Duodenal mucosa (tissue), 2 donors: ENCODE measurements around the gene PCK2.

ENCODE experiments used
- H3K27ac ChIP-seq: one replicate; pipeline ENCODE4 v1.7.0; 2013; ENCODE audit warnings: low read depth, low read length
- H3K27me3 ChIP-seq, 2 donors: one replicate each; pipeline ENCODE4 v1.7.0; 2013; ENCODE audit warnings: low read length in 2 of 2, control low read depth in 1 of 2; ENCODE audit not compliant: insufficient read depth in 2 of 2, control insufficient read depth in 1 of 2
- H3K36me3 ChIP-seq, 2 donors: one replicate each; pipeline ENCODE4 v1.7.0; 2013; ENCODE audit warnings: low read length in 2 of 2, control low read depth in 1 of 2; ENCODE audit not compliant: insufficient read depth in 2 of 2, control insufficient read depth in 1 of 2
- H3K4me1 ChIP-seq, 2 donors: one replicate each; pipeline ENCODE4 v1.7.0; 2013; ENCODE audit warnings: low read length in 2 of 2, control low read depth in 1 of 2; ENCODE audit not compliant: insufficient read depth in 2 of 2, control insufficient read depth in 1 of 2
- H3K4me3 ChIP-seq, 2 donors: one replicate each; pipeline ENCODE4 v1.7.0; 2013; ENCODE audit warnings: low read length in 2 of 2, low read depth in 1 of 2
- H3K9ac ChIP-seq, 2 donors: one replicate each; pipeline ENCODE4 v1.7.0; 2013; ENCODE audit warnings: low read length in 2 of 2, low read depth in 1 of 2
- H3K9me3 ChIP-seq, 2 donors: one replicate each; pipeline ENCODE4 v1.7.0; 2013; ENCODE audit warnings: low read length in 2 of 2, control low read depth in 1 of 2; ENCODE audit not compliant: control insufficient read depth in 1 of 2

PCK2 gene

GRCh38 chr14:24130380-24130716, 36.2 kb downstream of the PCK2 start, which contains the start of gene FITM1:
FITM1 (plus strand) TSS chr14:24130659; CDS start chr14:24131564, 905 bp downstream.
- peaks cover 4 to 16% of the 10 kb centered on the region in 2 donors for H3K4me1 ChIP-seq
- no peak within 1 kb of the TSS for H3K9ac ChIP-seq
- H3K4me3 ChIP-seq, result no peak within 1 kb of the TSS
- no peak within 1 kb of the TSS for H3K27ac ChIP-seq
- no peaks in the 10 kb centered on the region for H3K27me3 ChIP-seq
- H3K9me3 ChIP-seq, result no peaks in the 10 kb centered on the region
- no peaks in the 10 kb centered on the region for H3K36me3 ChIP-seq

DNA sequence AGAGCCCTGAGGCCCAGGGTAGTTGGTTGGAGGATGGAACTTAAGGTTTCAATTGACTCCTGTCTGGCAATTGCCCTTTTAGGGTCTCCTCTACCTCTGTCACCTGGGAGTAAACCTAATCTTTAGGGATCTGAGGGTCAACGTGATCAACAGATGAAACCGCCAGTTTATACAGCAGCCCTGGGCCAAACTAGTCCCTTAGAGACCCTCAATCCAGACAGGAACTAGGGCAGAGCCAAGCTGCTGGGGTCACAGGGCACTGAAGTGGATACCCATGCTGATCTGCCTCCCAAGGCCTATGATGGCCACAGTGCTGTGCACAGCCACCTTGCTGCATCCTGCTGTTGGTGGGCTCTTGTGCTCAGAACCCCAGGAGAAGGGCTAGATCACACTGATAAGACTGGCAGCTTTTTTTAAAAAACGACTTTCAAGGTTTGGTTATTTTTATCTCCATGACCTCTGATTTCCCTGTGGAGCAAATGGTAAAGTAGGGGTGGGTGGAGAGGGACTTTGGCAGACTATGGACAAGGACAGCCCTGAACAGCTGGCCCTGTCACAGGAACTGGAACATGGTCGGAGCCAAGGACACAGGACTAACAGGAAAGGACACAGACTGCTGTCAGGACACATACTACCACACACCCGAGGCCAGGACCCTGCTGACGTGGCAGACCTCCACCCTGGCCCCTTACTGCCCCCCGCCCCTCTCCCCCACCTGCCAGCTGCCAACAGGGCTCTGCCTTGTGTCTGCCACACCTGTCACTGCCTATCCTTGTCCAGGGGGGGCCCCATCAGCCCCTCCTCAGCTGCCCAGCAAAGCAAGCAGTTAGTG, 36.8 kb downstream of the PCK2 start:
- no peaks in the 10 kb centered on the region for H3K27me3 ChIP-seq
- no peaks in the 10 kb centered on the region for H3K9me3 ChIP-seq
- no peak overlapping the region for H3K4me3 ChIP-seq
- peaks cover 7 to 19% of the 10 kb centered on the region in 2 donors for H3K4me1 ChIP-seq
- no peak overlapping the region for H3K27ac ChIP-seq
- no peaks in the 10 kb centered on the region for H3K36me3 ChIP-seq
- no peak overlapping the region for H3K9ac ChIP-seq

GRCh38 chr14:24131549-24131966, 37.4 kb downstream of the PCK2 start:
- no peak overlapping the region for H3K9ac ChIP-seq
- H3K27me3 ChIP-seq, result no peaks in the 10 kb centered on the region
- no peaks in the 10 kb centered on the region for H3K36me3 ChIP-seq
- no peak overlapping the region for H3K4me3 ChIP-seq
- no peak overlapping the region for H3K27ac ChIP-seq
- peaks cover 8 to 21% of the 10 kb centered on the region in 2 donors for H3K4me1 ChIP-seq
- no peaks in the 10 kb centered on the region for H3K9me3 ChIP-seq

DNA sequence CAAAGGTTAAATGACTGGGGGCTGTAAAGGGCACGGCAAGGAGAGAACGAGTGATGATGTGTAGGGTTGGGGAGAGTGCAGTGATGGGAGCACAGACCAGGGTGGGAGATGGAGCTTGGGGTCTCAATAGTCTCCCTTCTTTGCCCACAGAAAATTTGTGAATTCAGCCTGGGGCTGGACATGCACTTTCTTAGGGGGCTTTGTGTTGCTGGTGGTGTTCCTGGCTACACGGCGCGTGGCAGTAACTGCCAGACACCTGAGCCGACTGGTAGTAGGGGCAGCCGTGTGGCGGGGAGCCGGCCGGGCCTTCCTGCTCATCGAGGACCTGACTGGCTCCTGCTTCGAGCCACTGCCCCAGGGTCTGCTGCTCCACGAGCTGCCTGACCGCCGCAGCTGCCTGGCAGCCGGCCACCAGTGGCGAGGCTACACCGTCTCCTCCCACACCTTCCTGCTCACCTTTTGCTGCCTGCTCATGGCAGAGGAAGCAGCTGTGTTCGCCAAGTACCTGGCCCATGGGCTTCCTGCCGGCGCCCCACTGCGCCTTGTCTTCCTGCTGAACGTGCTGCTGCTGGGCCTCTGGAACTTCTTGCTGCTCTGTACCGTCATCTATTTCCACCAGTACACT, 38.1 kb downstream of the PCK2 start:
- Histone ChIP-seq H3K36me3 (peaks cover 0 to under 1% of the 10 kb centered on the region in 2 donors), H3K4me3 (no peak overlapping the region), H3K9me3 (no peaks in the 10 kb centered on the region), H3K27ac (no peak overlapping the region), H3K27me3 (no peaks in the 10 kb centered on the region), H3K4me1 (peaks cover 14 to 27% of the 10 kb centered on the region in 2 donors), H3K9ac (no peak overlapping the region)

DNA sequence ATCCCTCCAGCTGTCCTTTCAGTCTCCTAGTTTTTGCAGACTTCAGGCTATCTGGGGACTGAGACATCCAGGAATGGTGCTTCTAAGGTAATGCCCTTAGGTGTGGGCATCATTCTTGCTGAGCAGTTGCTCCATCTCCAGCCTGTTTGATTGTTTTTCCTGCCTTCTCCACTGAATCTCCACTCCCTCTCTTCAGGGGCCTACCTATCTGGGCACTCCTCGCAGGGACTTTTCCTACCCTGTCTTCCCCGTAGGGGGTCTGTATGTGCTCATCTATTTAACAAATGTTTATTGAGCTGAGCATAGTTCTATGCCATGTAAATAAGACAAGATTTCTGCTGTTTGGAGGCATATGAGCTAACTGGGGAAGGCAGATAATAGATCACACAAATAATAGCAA, 38.9 kb downstream of the PCK2 start:
- H3K9ac ChIP-seq, result no peak overlapping the region
- no peak overlapping the region for H3K27ac ChIP-seq
- no peaks in the 10 kb centered on the region for H3K9me3 ChIP-seq
- H3K4me3 ChIP-seq, result no peak overlapping the region
- H3K4me1 ChIP-seq, result peaks cover 22 to 35% of the 10 kb centered on the region in 2 donors
- H3K36me3 ChIP-seq, result peaks cover 7 to 8% of the 10 kb centered on the region in 2 donors
- H3K27me3 ChIP-seq, result no peaks in the 10 kb centered on the region

- no peaks in the 10 kb centered on the region for H3K27me3 ChIP-seq
- peaks cover 30 to 43% of the 10 kb centered on the region in 2 donors for H3K4me1 ChIP-seq
- peaks cover 15% of the 10 kb centered on the region in 2 donors for H3K36me3 ChIP-seq
- H3K9me3 ChIP-seq, result no peaks in the 10 kb centered on the region
- no peak overlapping the region for H3K4me3 ChIP-seq
- no peak overlapping the region for H3K27ac ChIP-seq
- H3K9ac ChIP-seq, result no peak overlapping the region
Observed at GRCh38 chr14:24133735-24134134, 39.6 kb downstream of the PCK2 start.

GRCh38 chr14:24135584-24135833, 41.4 kb downstream of the PCK2 start:
- Histone ChIP-seq H3K4me1 (peaks cover 41 to 49% of the 10 kb centered on the region in 2 donors), H3K9me3 (no peaks in the 10 kb centered on the region), H3K36me3 (peaks cover 24% of the 10 kb centered on the region in 2 donors), H3K27ac (peak overlapping the region; percentile 47), H3K27me3 (no peaks in the 10 kb centered on the region), H3K4me3 (peak overlapping the region; percentile 67 to 79), H3K9ac (peak overlapping the region; percentile 29 to 91)

DNA sequence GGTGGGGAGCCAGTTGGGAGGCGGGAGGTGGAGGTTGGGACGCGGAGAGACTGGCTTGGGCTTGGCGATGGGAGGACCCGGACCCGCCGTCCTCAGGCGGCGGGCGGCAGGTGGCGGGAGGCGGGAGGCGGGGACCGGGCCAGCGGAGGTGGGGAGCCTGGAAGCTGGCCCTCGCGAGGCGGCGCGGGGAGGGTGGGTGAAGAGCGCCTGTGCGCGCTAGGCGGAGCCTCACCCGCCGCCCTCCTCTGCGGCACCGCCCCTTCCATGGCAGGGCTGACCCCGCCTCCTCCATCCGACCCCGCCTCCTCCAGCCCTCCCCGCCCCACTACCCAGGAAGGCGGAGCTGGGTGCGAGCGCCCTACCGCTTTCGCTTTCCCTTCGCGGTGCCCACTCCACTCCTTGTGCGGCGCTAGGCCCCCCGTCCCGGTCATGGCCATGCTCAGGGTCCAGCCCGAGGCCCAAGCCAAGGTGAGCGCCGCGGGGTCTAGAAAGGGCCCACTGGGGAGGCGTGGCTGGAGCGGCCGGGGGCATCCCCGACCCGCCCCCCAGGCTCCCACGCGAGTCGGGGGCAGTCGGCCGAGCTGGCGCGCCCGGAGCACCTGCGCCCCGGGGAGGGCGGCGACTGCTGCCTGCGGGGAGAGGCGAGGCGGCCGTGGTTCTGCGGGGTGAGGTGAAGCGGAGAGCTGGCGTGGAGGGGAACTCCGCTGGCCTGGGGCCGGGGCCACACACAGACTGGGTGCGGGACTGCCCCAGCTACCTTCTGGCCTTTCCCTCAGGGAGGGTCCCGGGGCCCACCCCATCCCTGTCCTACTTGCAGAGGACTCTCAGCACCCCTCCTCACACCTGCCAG, 41.9 kb downstream of the PCK2 start, which contains the start of gene PSME1:
Gene PSME1, plus strand, starts transcription at position 361 of the 850 bp plus-strand sequence. Its CDS starts 69 bp downstream, at position 430.
- H3K27me3 ChIP-seq, result no peaks in the 10 kb centered on the region
- peak within 1 kb of the TSS; percentile 86 to 88 for H3K4me3 ChIP-seq
- peaks cover 24% of the 10 kb centered on the region in 2 donors for H3K36me3 ChIP-seq
- H3K27ac ChIP-seq, result peak within 1 kb of the TSS; percentile 84
- H3K9me3 ChIP-seq, result no peaks in the 10 kb centered on the region
- H3K4me1 ChIP-seq, result peaks cover 41 to 52% of the 10 kb centered on the region in 2 donors
- peak within 1 kb of the TSS; percentile 77 to 94 for H3K9ac ChIP-seq

GRCh38 chr14:24136684-24137528, 42.8 kb downstream of the PCK2 start:
- H3K9ac ChIP-seq, result peak overlapping the region; percentile 77 to 94
- H3K4me3 ChIP-seq, result peak overlapping the region; percentile 86 to 88
- H3K27me3 ChIP-seq, result no peaks in the 10 kb centered on the region
- H3K9me3 ChIP-seq, result no peaks in the 10 kb centered on the region
- peaks cover 24% of the 10 kb centered on the region in 2 donors for H3K36me3 ChIP-seq
- peak overlapping the region; percentile 84 for H3K27ac ChIP-seq
- peaks cover 42 to 52% of the 10 kb centered on the region in 2 donors for H3K4me1 ChIP-seq
